Measurements from ENCODE around the gene RNPS1.

DNA sequence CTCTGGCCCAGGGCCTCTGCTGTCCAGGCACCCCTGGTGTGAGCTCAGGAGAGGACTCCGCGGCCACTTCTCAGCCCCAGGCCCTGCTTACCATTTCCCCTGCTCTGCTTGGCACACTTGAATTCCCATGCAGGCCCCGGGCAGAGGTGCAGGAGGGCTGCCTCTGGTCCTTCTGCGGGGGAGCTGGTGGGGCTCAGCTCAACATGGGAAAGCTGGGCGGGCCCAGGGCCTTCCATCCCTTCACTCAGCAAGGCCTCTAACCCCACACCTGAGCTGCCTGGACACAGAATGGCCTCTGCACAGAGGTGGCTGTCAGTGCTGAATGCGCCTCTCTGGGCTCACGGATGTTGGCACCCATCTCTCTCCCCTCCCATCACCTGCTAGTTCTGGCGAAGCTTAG, 12.5 kb upstream of the RNPS1 start:
- TF ChIP-seq, protein P1, sequence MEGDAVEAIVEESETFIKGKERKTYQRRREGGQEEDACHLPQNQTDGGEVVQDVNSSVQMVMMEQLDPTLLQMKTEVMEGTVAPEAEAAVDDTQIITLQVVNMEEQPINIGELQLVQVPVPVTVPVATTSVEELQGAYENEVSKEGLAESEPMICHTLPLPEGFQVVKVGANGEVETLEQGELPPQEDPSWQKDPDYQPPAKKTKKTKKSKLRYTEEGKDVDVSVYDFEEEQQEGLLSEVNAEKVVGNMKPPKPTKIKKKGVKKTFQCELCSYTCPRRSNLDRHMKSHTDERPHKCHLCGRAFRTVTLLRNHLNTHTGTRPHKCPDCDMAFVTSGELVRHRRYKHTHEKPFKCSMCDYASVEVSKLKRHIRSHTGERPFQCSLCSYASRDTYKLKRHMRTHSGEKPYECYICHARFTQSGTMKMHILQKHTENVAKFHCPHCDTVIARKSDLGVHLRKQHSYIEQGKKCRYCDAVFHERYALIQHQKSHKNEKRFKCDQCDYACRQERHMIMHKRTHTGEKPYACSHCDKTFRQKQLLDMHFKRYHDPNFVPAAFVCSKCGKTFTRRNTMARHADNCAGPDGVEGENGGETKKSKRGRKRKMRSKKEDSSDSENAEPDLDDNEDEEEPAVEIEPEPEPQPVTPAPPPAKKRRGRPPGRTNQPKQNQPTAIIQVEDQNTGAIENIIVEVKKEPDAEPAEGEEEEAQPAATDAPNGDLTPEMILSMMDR (conservative IDR thresholded peaks at IDR 0.05; ENCODE audit: low read depth, low read length) = no peak
- TF ChIP-seq EZH2 (IDR thresholded peaks at IDR 0.05; ENCODE audit: low read length, unreplicated experiment) (no peak), EZH2phosphoT487 (IDR thresholded peaks at IDR 0.05; ENCODE audit: borderline replicate concordance, low read length) (no peak)
